OCI-M2 (cell line): ENCODE results near the gene GFPT1.
"Not testable (repeated sequence)": the region's sequence is repeated elsewhere in the genome, so short reads cannot be mapped to it uniquely, and the experiment has no call there.

Experiments used
- DNase-seq: peaks from one replicate; lab custom pipeline; 2025; ENCODE audit not compliant: unreplicated experiment; lab: John Stamatoyannopoulos, UW

GFPT1 gene

GRCh38 chr2:69386789-69387734, at the start of gene GFPT1:
GFPT1 (minus strand) TSS chr2:69387227; CDS start chr2:69387071, 156 bp downstream.
- DNase-seq: no peak

GRCh38 chr2:69436596-69436937, 49.5 kb upstream of the GFPT1 start:
- DNase-seq: no peak

- DNase-seq: no peak
These were observed 47.7 kb upstream of the GFPT1 start for GRCh38 chr2:69434753-69435152.

GRCh38 chr2:69429491-69430183, 42.6 kb upstream of the GFPT1 start:
- DNase-seq: no peak

GRCh38 chr2:69428981-69429380, 42.0 kb upstream of the GFPT1 start:
- no peak for DNase-seq

- no peak for DNase-seq
These were observed 37.4 kb upstream of the GFPT1 start for GRCh38 chr2:69424419-69424818.

GRCh38 chr2:69422198-69422597, 35.2 kb upstream of the GFPT1 start:
- no peak for DNase-seq

GRCh38 chr2:69419111-69419510, 32.1 kb upstream of the GFPT1 start:
- DNase-seq: not testable (repeated sequence)

- no peak for DNase-seq
These were observed 29.1 kb upstream of the GFPT1 start for GRCh38 chr2:69416147-69416546.

- no peak for DNase-seq
These were observed 24.1 kb upstream of the GFPT1 start for GRCh38 chr2:69411120-69411519.

- DNase-seq: no peak
These were observed 18.3 kb upstream of the GFPT1 start for GRCh38 chr2:69405306-69405705.

GRCh38 chr2:69400121-69400520, 13.1 kb upstream of the GFPT1 start:
- DNase-seq: no peak

GRCh38 chr2:69397234-69397633, 10.2 kb upstream of the GFPT1 start:
- no peak for DNase-seq

GRCh38 chr2:69395866-69396265, 8.8 kb upstream of the GFPT1 start:
- no peak for DNase-seq

GRCh38 chr2:69393963-69394362, 6.9 kb upstream of the GFPT1 start:
- no peak for DNase-seq

GRCh38 chr2:69390471-69390870, 3.4 kb upstream of the GFPT1 start:
- no peak for DNase-seq

GRCh38 chr2:69390001-69390400, 3.0 kb upstream of the GFPT1 start:
- DNase-seq: no peak

- no peak for DNase-seq
These were observed 2.2 kb upstream of the GFPT1 start for GRCh38 chr2:69389271-69389670.

GRCh38 chr2:69387770-69388481, 899 bp upstream of the GFPT1 start:
- DNase-seq: no peak

GRCh38 chr2:69386360-69386759, 667 bp downstream of the GFPT1 start:
- no peak for DNase-seq

- DNase-seq: no peak
These were observed 1.4 kb downstream of the GFPT1 start for GRCh38 chr2:69385443-69386151.
